Neuronal stem cell (in vitro differentiated cells): Measurements from ENCODE around the gene ACSL6.

Experiments
- DNase-seq: peaks from one replicate; pipeline ENCODE4 v3.0.0-alpha.2; 2013; ENCODE audit warnings: low spot score
- H2AFZ ChIP-seq: one replicate; pipeline ENCODE4 v1.6.1; 2013; ENCODE audit warnings: mild to moderate bottlenecking, low read length, inconsistent platforms
- H2AK5ac ChIP-seq: 2 replicates; pipeline ENCODE4 v1.6.1; 2013; ENCODE audit warnings: low read depth, mild to moderate bottlenecking, inconsistent platforms, low read length, moderate library complexity, mixed read lengths
- H2BK120ac ChIP-seq: 2 replicates; pipeline ENCODE4 v1.6.1; 2013; ENCODE audit warnings: low read depth, mild to moderate bottlenecking, inconsistent platforms, low read length, moderate library complexity, mixed read lengths
- H2BK12ac ChIP-seq: one replicate; pipeline ENCODE4 v1.6.1; 2013; ENCODE audit warnings: low read length, inconsistent platforms
- H2BK15ac ChIP-seq: 2 replicates; pipeline ENCODE4 v1.6.1; 2013; ENCODE audit warnings: mild to moderate bottlenecking, low read length, inconsistent platforms, mixed read lengths
- H2BK5ac ChIP-seq: one replicate; pipeline ENCODE4 v1.6.1; 2013; ENCODE audit warnings: inconsistent platforms, mild to moderate bottlenecking, low read length, moderate library complexity
- H3K14ac ChIP-seq: one replicate; pipeline ENCODE4 v1.6.1; 2013; ENCODE audit warnings: low read length, inconsistent platforms
- H3K18ac ChIP-seq: 2 replicates; pipeline ENCODE4 v1.6.1; 2013; ENCODE audit warnings: low read length, inconsistent platforms
- H3K23ac ChIP-seq: 2 replicates; pipeline ENCODE4 v1.6.1; 2013; ENCODE audit warnings: low read depth, mild to moderate bottlenecking, mixed read lengths, low read length, inconsistent platforms; ENCODE audit not compliant: poor library complexity
- H3K27ac ChIP-seq: replicated peaks from 3 replicates; pipeline ENCODE4 v1.5.1; 2013; ENCODE audit warnings: low read length, inconsistent platforms
- H3K27me3 ChIP-seq, 3 experiments: 2 replicates each; pipeline ENCODE4 v1.6.1; 2013; ENCODE audit warnings: low read length in 3 of 3, mild to moderate bottlenecking in 2 of 3, inconsistent platforms in 1 of 3, low read depth in 1 of 3, mixed read lengths in 1 of 3, moderate library complexity in 1 of 3; ENCODE audit not compliant: control insufficient read depth in 3 of 3, insufficient read depth in 3 of 3
- H3K36me3 ChIP-seq, 2 donors: replicated peaks in 1 of 2; 2 replicates each; pipeline ENCODE4 v1.6.1; 2013; ENCODE audit warnings: low read length in 2 of 2; ENCODE audit not compliant: control insufficient read depth in 2 of 2, insufficient read depth in 2 of 2
- H3K4ac ChIP-seq: 2 replicates; pipeline ENCODE4 v1.6.1; 2013; ENCODE audit warnings: inconsistent platforms, mild to moderate bottlenecking, low read length, moderate library complexity
- H3K4me1 ChIP-seq, 2 donors: 1 replicate in 1 of 2; 2 replicates in 1 of 2; pipeline ENCODE4 v1.6.1; 2013; ENCODE audit warnings: low read length in 2 of 2, low read depth in 1 of 2; ENCODE audit not compliant: control insufficient read depth in 2 of 2, insufficient read depth in 1 of 2
- H3K4me2 ChIP-seq: one replicate; pipeline ENCODE4 v1.6.1; 2013; ENCODE audit warnings: mild to moderate bottlenecking, low read length, inconsistent platforms; ENCODE audit not compliant: insufficient read depth, poor library complexity, severe bottlenecking
- H3K4me3 ChIP-seq, 2 donors: 2 replicates each; pipeline ENCODE4 v1.5.1; 2013; ENCODE audit warnings: low read length in 2 of 2, mild to moderate bottlenecking in 2 of 2, inconsistent platforms in 1 of 2, moderate library complexity in 1 of 2
- H3K79me1 ChIP-seq: one replicate; pipeline ENCODE4 v1.6.1; 2013; ENCODE audit warnings: low read depth, mild to moderate bottlenecking, inconsistent platforms, low read length, moderate library complexity
- H3K9ac ChIP-seq: one replicate; pipeline ENCODE4 v1.6.1; 2013; ENCODE audit warnings: mild to moderate bottlenecking, low read depth, low read length, inconsistent platforms; ENCODE audit not compliant: poor library complexity
- H3K9me3 ChIP-seq, 2 donors: replicated peaks in 1 of 2; 2 replicates each; pipeline versions ENCODE3 to v1.6.1; 2013; ENCODE audit warnings: low read length in 2 of 2, mild to moderate bottlenecking in 2 of 2, inconsistent platforms in 1 of 2, low read depth in 1 of 2, mixed read lengths in 1 of 2, moderate library complexity in 1 of 2; ENCODE audit not compliant: control insufficient read depth in 2 of 2, insufficient read depth in 1 of 2
- H4K8ac ChIP-seq: one replicate; pipeline ENCODE4 v1.6.1; 2013; ENCODE audit warnings: low read depth, mild to moderate bottlenecking, inconsistent platforms, low read length, moderate library complexity
- H4K91ac ChIP-seq: one replicate; pipeline ENCODE4 v1.6.1; 2013; ENCODE audit warnings: low read length, low read depth, mild to moderate bottlenecking, inconsistent platforms; ENCODE audit not compliant: poor library complexity
- WGBS, 2 donors: extraction: QIAGEN DNeasy Blood & Tissue Kit; methylation state at CpG; one replicate each; pipeline ENCODE4 v1.1.7; 2013; ENCODE audit warnings: missing lambda C conversion rate in 2 of 2, mixed read lengths in 1 of 2; ENCODE audit not compliant: insufficient read length in 2 of 2, insufficient replicate concordance in 1 of 2; ENCODE audit errors: extremely low coverage in 2 of 2; 5-methylcytosine and 5-hydroxymethylcytosine counted together

The ACSL6 gene

GRCh38 chr5:131953969-131954368, 57.5 kb downstream of the ACSL6 start:
- H2AK5ac ChIP-seq = no peak overlapping the region
- H4K91ac ChIP-seq = no peak overlapping the region
- no peak overlapping the region for H2BK12ac ChIP-seq
- H3K36me3 ChIP-seq = no peaks in the 10 kb centered on the region
- no peak overlapping the region for H2BK15ac ChIP-seq
- no peaks in the 10 kb centered on the region for H3K9me3 ChIP-seq
- no peak overlapping the region for H2AFZ ChIP-seq
- H2BK120ac ChIP-seq = no peak overlapping the region
- no peak overlapping the region for H4K8ac ChIP-seq
- no peak overlapping the region for H3K18ac ChIP-seq
- no peak overlapping the region for H3K27ac ChIP-seq
- H3K4me2 ChIP-seq = no peak overlapping the region
- no peak overlapping the region for H3K9ac ChIP-seq
- no peak overlapping the region for H3K4ac ChIP-seq
- DNase-seq = no peak
- H3K79me1 ChIP-seq = no peaks in the 10 kb centered on the region
- no peak overlapping the region for H3K14ac ChIP-seq
- H3K23ac ChIP-seq = no peak overlapping the region
- H3K27me3 ChIP-seq = no peaks in the 10 kb centered on the region
- H3K4me3 ChIP-seq = no peak overlapping the region
- peaks cover 2 to 10% of the 10 kb centered on the region in 2 donors for H3K4me1 ChIP-seq
- H2BK5ac ChIP-seq = no peak overlapping the region

- H2BK15ac ChIP-seq = no peak overlapping the region
- WGBS, 2 donors = no CpG with 5 or more reads among the region's 3 CpGs
- H3K79me1 ChIP-seq = no peaks in the 10 kb centered on the region
- no peak overlapping the region for H3K9ac ChIP-seq
- no peak overlapping the region for H2AFZ ChIP-seq
- no peak overlapping the region for H3K23ac ChIP-seq
- no peak overlapping the region for H2BK120ac ChIP-seq
- H3K36me3 ChIP-seq = no peaks in the 10 kb centered on the region
- no peaks in the 10 kb centered on the region for H3K9me3 ChIP-seq
- H2AK5ac ChIP-seq = no peak overlapping the region
- H3K27me3 ChIP-seq = no peaks in the 10 kb centered on the region
- H3K4me1 ChIP-seq = peaks cover 0 to 2% of the 10 kb centered on the region in 2 donors
- no peak overlapping the region for H4K91ac ChIP-seq
- no peak overlapping the region for H3K4me2 ChIP-seq
- H3K4ac ChIP-seq = no peak overlapping the region
- no peak overlapping the region for H3K4me3 ChIP-seq
- H3K14ac ChIP-seq = no peak overlapping the region
- H2BK12ac ChIP-seq = no peak overlapping the region
- H3K18ac ChIP-seq = no peak overlapping the region
- DNase-seq = no peak
- no peak overlapping the region for H3K27ac ChIP-seq
- H2BK5ac ChIP-seq = no peak overlapping the region
- no peak overlapping the region for H4K8ac ChIP-seq
Measured at GRCh38 chr5:131952301-131952857, 59.1 kb downstream of the ACSL6 start.

GRCh38 chr5:131950706-131951105, 60.8 kb downstream of the ACSL6 start:
- Histone ChIP-seq H4K91ac (no peak overlapping the region), H3K27me3 (no peaks in the 10 kb centered on the region), H2BK12ac (no peak overlapping the region), H4K8ac (no peak overlapping the region), H3K14ac (no peak overlapping the region), H3K27ac (no peak overlapping the region), H3K4me3 (no peak overlapping the region), H3K4ac (no peak overlapping the region), H3K4me2 (no peak overlapping the region), H3K9ac (no peak overlapping the region), H2AFZ (no peak overlapping the region), H3K4me1 (no peaks in the 10 kb centered on the region), H3K23ac (no peak overlapping the region), H2AK5ac (no peak overlapping the region), H2BK120ac (no peak overlapping the region), H2BK5ac (no peak overlapping the region), H3K9me3 (no peaks in the 10 kb centered on the region), H2BK15ac (no peak overlapping the region), H3K79me1 (no peaks in the 10 kb centered on the region), H3K36me3 (no peaks in the 10 kb centered on the region), H3K18ac (no peak overlapping the region)
- no peak for DNase-seq
- WGBS, 2 donors = no CpG with 5 or more reads among the region's 1 CpG

GRCh38 chr5:131947445-131947844, 64.0 kb downstream of the ACSL6 start:
- Histone ChIP-seq H3K18ac (no peak overlapping the region), H3K4ac (no peak overlapping the region), H2BK5ac (no peak overlapping the region), H3K4me2 (no peak overlapping the region), H3K4me3 (no peak overlapping the region), H3K36me3 (no peaks in the 10 kb centered on the region), H4K8ac (no peak overlapping the region), H3K23ac (no peak overlapping the region), H2BK120ac (no peak overlapping the region), H3K9me3 (no peaks in the 10 kb centered on the region), H3K79me1 (no peaks in the 10 kb centered on the region), H4K91ac (no peak overlapping the region), H2BK12ac (no peak overlapping the region), H3K14ac (no peak overlapping the region), H2AFZ (no peak overlapping the region), H3K9ac (no peak overlapping the region), H3K27me3 (no peaks in the 10 kb centered on the region), H2AK5ac (no peak overlapping the region), H3K4me1 (no peaks in the 10 kb centered on the region), H3K27ac (no peak overlapping the region), H2BK15ac (no peak overlapping the region)
- DNase-seq = no peak
- WGBS, 2 donors = no CpG with 5 or more reads among the region's 2 CpGs
